ENCODE measurements around the gene MBOAT1. TPM values are rescaled to one million over a fixed set of nuclear protein-coding genes. Genes with fewer than 3 reads are reported as not detected.

The MBOAT1 gene
- polyA plus RNA-seq, 3 donors = 15.4 to 22.2 (median 19.2) TPM

DNA sequence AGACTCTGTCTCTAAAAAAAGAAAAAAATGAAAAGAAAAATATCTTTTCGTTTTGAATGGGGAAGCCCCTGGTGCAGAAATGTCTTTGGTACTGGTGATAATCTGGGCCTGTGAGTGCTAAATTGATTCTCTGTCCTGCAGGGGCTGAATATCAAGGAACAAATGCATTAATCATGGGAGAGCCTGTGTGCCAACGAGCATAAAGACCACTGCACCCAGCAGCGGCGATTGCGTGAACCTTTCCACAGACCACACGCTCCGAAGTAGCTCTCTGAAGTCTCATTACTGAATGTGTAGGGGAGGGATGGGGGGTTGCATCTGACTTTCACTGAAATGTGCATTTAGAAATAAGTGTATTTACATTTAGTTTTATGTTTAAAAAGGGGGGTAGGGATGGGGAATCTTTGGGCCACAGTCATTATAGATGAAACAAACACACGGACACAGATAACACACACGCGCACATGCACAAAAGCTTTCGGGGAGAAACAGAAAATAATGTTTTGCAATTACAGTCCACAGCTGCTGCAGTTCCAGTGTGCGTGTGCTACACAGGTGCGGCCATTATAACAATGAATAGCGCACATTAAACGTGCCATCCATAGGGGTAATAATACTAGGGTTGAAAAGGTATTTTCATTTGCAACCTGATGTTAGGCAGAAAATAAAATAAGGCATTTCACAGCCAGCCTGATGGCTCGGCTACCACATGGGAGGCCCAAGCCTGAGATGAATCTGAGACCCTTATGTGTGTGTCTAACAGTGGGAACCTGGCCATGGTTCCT is 154.0 kb downstream of the MBOAT1 start:
- no peak for DNase-seq (ENCODE audit: low read depth in 3 of 3, low spot score in 2 of 3)

DNA sequence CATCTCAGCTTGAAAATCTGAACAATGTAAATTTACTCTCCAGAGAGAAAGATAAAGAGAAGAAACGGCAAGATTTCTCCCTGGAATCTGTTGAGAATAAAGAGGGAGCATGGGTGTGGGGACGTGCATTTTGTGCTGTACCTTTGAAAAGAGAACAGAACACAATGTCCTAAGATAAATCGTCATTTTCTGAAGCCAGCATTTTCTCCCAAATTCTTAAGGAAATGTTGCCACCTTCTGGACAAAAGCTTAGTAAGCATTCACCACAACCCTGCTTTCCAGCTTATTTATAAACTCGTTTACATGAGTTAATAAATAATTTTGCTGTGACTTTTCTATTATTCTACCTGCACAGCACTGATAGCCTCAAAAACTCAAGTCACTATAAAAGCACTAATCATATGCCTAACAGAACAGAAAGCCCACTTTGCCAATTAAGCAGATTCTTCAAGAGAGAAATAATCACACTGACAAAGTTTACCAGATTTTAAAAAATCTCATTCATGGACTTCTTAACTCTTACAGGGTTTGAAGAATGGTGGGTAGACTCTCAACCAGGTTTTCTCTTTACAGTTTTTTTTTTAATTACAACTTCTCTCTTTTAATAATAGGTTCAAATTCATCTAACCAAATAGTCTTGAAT is 155.8 kb downstream of the MBOAT1 start:
- DNase-seq (ENCODE audit: low read depth in 3 of 3, low spot score in 2 of 3) = peak; percentile 55 to 63 (median 56)

DNA sequence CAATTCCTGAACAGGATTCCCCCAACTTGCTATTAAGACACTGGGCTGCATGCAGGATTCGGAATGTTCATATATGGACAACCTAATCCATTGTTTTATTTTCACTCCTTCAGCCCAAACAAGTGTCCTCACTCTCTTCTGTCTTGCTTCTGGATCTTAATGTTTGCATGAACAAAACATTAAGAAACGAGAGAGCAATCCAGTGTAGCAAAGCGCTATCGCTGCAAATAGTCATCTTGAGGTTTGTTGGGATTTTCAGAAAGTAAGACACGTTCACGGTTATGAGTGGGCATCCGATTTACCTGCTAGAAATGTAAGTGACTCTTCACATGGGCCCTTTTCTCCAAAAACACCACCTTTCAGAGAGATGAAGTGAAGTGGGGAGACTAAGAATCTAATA is 156.4 kb downstream of the MBOAT1 start:
- DNase-seq (ENCODE audit: low read depth in 3 of 3, low spot score in 2 of 3) = no peak

Other genes starting within 250 kb of the MBOAT1 start
- gene E2F3, start 189.4 kb upstream of the MBOAT1 start, polyA plus RNA-seq (ENCODE audit: insufficient read length in 3 of 3) = 10 to 100 TPM; 17.7 to 19.0 (median 17.9) TPM